Measurements from ENCODE around the gene PFKFB4.
"Not testable (repeated sequence)": the region's sequence is repeated elsewhere in the genome, so short reads cannot be mapped to it uniquely, and the experiment has no call there.

The PFKFB4 gene

DNA sequence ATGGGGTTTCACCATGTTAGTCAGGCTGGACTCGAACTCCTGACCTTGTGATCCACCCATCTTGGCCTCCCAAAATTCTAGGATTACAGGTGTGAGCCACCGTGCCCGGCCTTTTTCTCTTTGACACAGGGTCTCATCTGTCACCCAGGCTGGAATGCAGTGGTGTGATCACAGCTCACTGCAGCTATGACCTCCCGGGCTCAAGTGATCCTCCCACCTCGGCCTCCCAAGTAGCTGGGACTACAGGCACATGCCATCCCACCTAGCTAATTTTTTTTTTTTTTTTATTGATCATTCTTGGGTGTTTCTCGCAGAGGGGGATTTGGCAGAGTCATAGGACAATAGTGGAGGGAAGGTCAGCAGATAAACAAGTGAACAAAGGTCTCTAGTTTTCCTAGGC lies 73.8 kb downstream of the PFKFB4 start:
- not testable (repeated sequence) for DNase-seq

DNA sequence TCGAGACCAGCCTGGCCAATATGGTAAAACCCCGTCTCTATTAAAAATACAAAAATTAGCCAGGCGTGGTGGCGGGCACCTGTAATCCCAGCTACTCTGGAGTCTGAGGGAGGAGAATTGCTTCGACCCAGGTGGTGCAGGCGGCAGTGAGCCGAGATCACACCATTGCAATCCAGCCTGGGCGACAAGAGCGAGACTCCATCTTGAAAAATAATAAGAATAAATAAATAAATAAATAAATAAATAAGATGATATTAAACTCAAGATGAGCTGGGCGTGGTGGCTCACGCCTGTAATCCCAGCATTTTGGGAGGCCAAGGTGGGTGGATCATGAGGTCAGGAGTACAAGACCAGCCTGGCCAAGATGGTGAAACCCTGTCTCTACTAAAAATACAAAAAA lies 75.7 kb downstream of the PFKFB4 start:
- not testable (repeated sequence) for DNase-seq

DNA sequence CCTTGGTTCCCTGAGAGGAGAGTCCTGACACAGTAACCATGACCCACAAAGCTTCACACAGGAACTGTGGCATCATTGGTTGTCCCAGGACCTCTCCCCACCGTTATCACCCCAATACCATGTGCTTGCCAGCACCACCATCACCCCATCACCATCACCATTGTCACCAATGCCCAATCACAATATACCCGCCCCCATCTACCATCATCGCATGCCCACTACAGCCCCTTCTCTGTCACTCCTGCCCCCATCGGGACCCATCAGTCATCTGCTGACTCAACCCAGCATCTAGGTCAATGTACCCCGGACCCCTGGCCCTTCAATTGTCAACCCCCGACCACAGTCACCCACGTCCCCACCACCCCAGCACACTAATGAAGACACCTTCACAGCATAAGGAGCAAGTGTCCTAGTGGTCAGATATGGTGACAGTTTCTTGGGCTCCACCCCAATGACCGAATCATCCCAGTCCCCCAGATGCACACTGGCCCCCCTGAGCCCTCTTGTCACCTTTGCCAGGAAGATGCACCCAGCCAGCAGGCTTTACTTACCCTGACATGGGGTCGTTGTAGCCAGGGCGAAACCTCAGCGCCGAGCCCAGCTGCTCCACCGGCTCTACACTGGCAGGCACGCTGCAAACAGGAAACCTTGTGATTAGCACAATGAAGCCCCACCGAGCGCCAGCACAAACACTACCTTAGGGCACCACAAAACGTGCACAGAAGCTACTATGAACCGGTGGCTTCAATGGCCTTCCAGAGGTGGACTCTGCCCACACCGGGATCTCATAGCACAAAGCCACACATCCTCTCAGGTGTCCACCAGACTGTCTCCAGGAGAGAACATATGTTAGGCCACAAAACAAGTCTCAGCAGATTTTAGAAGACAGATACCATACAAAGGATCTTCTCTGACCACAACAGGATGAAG lies 77.7 kb downstream of the PFKFB4 start:
- peak; percentile 36 to 52 for DNase-seq

DNA sequence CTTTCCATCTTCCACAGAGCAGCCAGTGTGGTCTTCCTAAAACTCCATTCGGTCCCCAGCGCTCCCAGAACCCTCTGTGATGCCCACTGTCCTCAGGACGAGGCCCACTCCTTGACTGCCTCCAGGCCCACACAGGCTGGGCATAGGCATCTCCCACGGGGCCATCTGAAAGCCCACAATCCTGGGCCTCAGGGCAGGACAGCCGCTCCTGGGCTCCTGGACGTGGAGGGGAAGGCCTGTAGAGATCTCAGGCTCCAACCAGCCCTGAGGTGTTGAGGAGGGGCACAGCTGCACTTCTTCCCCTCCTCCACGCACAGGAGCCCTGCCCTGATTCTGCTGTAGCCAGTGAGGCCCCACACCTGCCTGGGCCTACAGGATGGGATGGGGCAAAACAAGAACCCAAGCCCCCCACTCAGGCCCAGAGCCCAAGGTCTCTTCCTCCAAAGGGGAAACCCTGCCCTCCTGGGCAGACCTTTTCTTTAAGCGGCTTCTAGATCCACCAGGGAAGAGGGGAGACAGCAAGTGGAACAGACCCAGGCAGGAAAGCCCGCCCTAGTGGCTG lies 78.6 kb downstream of the PFKFB4 start:
- no peak for DNase-seq

DNA sequence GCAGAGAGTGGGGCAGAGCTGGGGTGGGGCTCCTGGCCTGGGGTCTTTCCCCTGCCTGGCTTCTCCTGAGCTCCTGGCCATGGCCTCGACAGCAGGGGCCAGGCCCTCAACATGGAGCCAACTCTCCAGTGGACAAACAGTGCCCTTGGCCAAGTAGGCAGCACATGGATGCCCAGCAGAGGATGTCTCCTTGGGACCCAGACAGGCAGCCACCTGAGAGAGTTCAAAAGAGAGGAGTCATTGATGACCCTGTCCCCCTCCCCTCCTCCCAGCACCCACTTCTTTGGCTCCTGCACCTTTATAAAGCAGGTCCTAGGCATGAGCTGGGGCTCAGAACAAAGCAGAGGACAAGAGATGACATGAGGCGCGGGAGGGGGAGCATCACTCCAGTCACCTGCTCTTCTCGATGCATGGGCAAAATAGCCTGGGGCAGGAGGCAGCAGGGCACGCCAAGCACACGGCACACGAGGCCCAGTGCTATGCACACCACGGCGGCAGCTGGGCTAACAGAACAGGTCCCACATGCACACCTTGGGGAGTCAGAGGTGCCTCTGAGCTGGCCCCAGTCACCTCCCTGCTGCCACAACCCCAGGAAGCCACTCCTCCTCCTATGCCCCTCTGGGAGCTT lies 80.1 kb downstream of the PFKFB4 start:
- no peak for DNase-seq

DNA sequence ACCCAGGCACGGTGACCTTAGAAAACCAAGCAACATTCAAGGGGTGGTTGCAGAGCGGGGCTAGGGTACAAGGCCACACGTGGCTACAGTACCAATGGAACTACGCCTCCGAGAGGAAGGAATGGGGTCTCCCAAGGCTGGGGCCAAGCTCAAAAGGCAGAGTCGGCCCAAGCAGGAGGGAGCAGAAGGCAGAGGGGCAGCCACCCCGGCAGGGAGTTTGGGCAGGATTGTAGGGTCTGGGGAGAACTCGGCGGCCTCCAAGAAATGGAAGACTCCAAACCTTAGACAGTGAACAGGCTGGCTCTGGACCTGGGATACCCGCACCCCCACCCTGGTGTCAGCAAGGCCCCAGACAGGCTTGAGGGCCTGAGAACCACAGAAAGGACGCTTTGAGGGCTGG lies 81.4 kb downstream of the PFKFB4 start:
- DNase-seq, result no peak

DNA sequence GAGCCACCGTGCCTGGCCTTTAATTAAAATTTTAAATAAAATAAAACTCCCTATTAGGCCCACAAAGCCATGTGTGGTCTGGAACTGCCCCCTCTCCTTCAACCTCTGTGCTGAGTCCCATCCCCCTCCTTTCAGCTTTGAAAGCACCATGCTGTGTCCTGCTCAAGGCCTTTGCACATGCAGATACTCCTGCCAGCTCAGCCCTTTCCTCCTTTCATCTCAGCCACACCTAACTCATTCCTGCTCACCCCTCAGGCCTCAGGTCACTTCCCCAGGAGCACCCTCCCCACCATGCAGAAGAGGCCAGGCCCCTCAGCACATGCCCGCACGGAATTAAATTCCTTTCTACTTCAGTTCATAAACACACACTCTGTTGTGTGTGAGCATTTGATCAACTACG lies 82.0 kb downstream of the PFKFB4 start:
- no peak for DNase-seq

DNA sequence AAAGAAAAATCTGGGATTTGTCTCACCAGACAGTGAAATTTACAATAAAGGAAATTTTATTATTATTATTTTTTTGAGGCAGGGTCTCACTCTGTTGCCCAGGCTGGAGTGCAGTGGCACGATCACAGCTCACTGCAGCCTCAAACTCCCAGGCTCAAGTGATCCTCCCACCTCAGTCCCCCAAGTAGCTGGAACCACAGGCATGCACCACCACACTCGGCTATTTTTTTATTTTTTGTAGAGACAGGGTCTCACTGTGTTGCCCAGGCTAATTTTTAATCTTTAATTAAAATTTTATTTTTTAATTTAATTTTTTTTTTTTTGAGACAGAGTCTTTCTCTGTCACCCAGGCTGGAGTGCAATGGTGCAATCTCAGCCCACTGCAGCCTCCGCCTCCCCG lies 82.6 kb downstream of the PFKFB4 start:
- DNase-seq, result not testable (repeated sequence)

DNA sequence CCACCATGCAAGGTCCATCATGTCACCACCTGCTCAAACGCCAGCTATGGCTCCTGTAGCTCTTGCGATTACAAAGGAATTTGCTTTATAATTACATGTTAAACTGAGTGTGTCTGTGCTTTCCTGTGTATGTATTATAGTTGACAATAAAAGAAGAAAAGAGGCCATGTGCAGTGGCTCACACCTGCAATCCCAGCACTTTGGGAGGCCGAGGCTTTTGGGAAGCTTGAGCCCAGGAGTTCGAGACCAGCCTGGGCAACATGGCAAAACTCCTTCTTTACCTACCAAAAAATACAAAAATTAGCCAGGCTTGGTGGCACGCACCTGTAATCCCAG lies 83.0 kb downstream of the PFKFB4 start:
- DNase-seq, result no peak

DNA sequence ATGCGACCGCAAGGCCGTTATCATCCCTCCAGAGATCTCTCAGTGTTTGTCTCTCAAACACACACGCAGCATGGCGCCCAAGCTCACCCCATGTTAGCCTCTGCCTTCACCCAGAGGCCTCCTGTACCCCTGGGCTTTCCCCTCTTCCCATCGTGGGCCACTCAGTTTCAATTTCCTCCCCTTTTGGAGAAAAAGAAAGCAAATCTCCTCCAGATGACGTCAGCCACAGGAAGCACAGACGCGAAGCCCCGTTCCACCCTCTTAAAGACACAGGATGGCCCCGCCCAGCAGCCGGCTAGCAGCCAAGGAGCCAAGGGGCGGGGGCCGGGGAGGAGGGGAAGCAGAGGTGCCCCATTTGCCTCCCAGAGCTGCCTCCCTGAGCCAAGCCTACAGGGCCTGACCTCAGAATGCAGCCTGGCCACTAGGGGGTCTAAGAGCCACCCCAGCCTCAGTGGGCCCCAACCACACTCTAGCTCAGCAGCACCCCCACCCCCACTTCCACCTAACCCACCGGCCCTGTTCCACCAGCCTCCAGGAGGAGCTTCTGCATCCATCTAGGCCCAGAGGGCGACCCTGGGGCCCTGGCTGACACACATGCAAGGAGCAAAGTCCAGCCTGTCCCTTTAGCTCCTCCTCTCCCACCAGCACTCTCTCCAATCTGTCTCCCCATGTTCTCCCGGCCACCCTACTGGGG lies 83.5 kb downstream of the PFKFB4 start:
- peak; percentile 93 to 96 for DNase-seq

DNA sequence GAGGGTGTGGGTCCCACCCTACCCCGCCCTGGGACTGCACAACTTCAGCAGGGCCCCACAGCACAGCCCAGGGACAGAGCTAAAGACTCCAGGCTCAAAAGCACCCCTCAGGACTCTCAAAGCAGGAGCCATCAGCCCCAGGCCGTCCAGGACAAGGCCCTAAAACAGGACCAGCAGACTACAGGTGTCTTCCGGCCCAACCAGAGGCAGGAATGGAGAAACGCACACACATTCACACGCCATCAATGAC lies 84.0 kb downstream of the PFKFB4 start:
- no peak for DNase-seq

DNA sequence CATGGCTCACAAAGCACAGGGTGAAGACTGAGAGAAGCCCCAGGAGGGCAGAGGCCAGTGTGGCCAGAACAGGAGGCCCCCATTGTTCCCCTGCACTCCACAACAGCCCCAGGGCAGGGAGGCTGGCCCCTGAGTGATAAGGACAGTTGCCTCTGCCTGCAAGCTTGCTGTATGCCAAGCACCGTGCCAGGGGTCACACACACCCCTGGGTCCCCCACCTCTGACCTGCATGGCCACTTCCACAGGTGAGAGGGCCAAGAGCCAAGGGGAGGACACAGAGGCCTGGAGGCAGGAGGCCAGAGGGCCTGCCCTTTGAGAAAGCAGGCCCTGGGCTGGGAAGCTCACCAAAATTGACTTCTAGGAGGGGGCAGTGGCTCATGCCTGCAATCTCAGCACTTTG lies 86.3 kb downstream of the PFKFB4 start:
- DNase-seq, result no peak

DNA sequence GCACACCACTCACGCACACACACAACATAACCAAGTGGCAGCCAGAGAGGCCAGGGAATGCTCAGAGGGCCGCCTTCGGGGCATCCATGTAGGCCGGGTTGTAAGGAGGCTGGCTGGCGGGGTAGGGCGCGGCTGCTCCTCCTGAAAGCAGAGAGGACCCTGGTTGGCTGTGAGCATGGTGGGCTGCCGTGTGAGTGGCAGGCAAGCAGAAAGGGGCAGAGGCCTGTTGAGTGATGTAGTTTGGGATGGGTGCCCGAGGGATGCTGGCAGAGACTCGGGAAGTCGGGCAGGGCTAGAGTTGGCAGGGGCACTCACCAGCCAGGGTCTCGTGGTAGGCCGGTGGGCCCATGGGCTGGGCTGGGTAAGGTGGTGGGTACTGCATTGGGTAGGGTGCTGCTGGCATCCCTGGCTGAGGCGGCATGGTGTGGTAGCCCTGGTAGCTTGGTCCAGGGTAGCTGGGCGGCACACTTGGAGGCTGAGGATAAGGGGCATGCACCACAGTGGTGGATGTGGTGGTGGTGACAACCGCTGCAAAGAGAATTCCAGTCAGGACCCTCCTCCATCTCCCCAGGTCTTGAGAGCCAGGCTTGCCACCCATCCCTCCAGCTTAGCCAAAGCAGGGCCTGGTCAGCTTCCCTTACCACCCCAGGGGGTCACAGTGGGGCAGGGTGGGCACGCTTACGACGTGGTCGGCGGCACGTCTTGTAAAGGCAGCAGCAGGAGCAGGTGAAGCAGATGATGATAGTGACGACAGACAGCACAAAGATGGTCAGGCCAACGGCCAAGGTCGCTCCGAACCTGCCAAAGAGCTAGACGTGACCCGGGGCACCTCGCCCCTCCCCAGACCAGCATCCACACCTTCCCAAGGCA lies 87.3 kb downstream of the PFKFB4 start:
- DNase-seq, result no peak

DNA sequence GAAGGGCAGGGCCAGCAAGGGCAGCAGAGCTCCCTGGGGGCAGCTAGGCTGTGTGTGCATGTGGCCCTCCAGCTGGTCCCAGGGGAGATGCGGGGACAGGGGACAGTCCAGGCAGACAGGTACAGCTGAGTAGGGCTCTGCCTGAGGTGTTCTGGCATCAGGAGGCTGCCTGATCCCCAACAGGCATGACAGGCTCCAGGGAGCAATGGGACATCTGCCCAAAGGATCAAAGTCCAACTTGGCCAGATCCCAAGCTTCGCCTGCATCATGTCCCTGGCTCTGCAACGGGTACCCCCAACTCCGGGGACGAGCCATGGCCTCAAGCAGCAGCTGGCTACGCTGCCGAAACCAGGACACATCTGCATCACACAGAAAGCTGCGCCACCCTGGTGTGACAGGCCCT lies 88.3 kb downstream of the PFKFB4 start:
- DNase-seq, result no peak

Data from stimulated activated CD4-positive, alpha-beta T cell treated with anti-CD3 and anti-CD28 coated beads, Interleukin-4, amount 100 ng/mL, for 4 hours (primary cell).